Transverse colon (tissue), 4 donors: ENCODE results near the gene GCLC. TPM values are rescaled to one million over a fixed set of nuclear protein-coding genes. Genes with fewer than 3 reads are reported as not detected.

Experiments
- DNase-seq: peaks from one replicate; pipeline ENCODE4 v3.0.0-alpha.2; 2019
- H3K27ac ChIP-seq, 4 donors: fragments of 200-600 bp; sonication (generic); 2 replicates each; pipeline ENCODE4 v1.5.1; 2016 to 2018; ENCODE audit warnings: inconsistent platforms in 4 of 4
- H3K27me3 ChIP-seq: fragments of 200-600 bp; sonication (generic); 2 replicates; pipeline ENCODE4 v1.5.1; 2017; ENCODE audit warnings: inconsistent platforms
- H3K36me3 ChIP-seq, 4 donors: fragments of 200-600 bp; sonication (generic); 2 replicates each; pipeline ENCODE4 v1.5.1; 2017 to 2019; ENCODE audit warnings: inconsistent platforms in 4 of 4
- H3K4me1 ChIP-seq, 4 donors: fragments of 200-600 bp; sonication (generic); 2 replicates each; pipeline ENCODE4 v1.5.1; 2017 to 2020; ENCODE audit warnings: inconsistent platforms in 4 of 4
- H3K4me3 ChIP-seq, 4 donors: fragments of 200-600 bp; sonication (generic); 1 replicate in 1 of 4; 2 replicates in 3 of 4; pipeline versions ENCODE4 v1.5.1 to v1.6.1; 2017 to 2019; ENCODE audit warnings: inconsistent platforms in 4 of 4
- H3K9me3 ChIP-seq, 2 donors: fragments of 200-600 bp; sonication (generic); 2 replicates each; pipeline ENCODE4 v1.5.1; 2017 to 2019; ENCODE audit warnings: inconsistent platforms in 2 of 2
- EP300 ChIP-seq: sonication (generic); formaldehyde crosslinking; IDR thresholded peaks from one replicate; pipeline ENCODE4 v1.6.1; 2017; ENCODE audit warnings: antibody characterized with exemption, low read depth
- POLR2A ChIP-seq: fragments of 450-650 bp; IDR thresholded peaks from one replicate; pipeline ENCODE4 v1.6.1; 2016; ENCODE audit warnings: antibody characterized with exemption, mild to moderate bottlenecking, moderate library complexity
- POLR2AphosphoS5 ChIP-seq, 3 donors: sonication (generic); formaldehyde crosslinking; IDR thresholded peaks; one replicate each; pipeline ENCODE4 v1.6.1; 2016; ENCODE audit warnings: antibody characterized with exemption in 3 of 3
- whole genome bisulfite sequencing, 2 donors: methylation state at CpG; one replicate each; pipeline ENCODE4 v1.1.5; 2018; ENCODE audit warnings: low coverage in 1 of 2; 5-methylcytosine and 5-hydroxymethylcytosine counted together
- in situ Hi-C, 4 donors: fragments of 200-750 bp; cut with MboI; loops; one replicate each; pipeline versions ENCODE4 v1.15.0 to v1.15.1; 2017; ENCODE audit warnings: low sequenced_read_pairs in 3 of 4, low pct_ligation_motif_present in 1 of 4, low pct_unique_long_range_greater_than_20kb in 1 of 4
- intact Hi-C: fragments of 100-400 bp; cut with DNase I; formaldehyde crosslinking; loops from one replicate; pipeline ENCODE4 v1.15.1; 2023; ENCODE audit warnings: low total_unique reads
- total RNA-seq, 4 donors: library from RNA; depleted of rRNA; stranded (reverse); fragments of >200 nt; gene quantifications; one replicate each; pipeline ENCODE4 v1.1.0, GENCODE V29; 2016
- TF ChIP-seq, protein P1 (sequence below), 5 experiments: fragments of 200-600 bp in 3 of 5; fragments of 450-650 bp in 2 of 5; sonication (generic) in 3 of 5; IDR thresholded peaks; 1 replicate in 2 of 5; 2 replicates in 3 of 5; pipeline ENCODE4 v1.5.1; 2016 to 2017; ENCODE audit warnings: antibody characterized with exemption in 5 of 5, inconsistent platforms in 3 of 5, mild to moderate bottlenecking in 2 of 5, moderate library complexity in 1 of 5

GCLC gene
- total RNA-seq, 4 donors from 2014 or later: 35.2 to 146 (median 64.1) TPM

GRCh38 chr6:53512626-53513025 is 32.3 kb downstream of the GCLC start:
- Histone ChIP-seq H3K4me3 (no peak overlapping the region), H3K27me3 (no peaks in the 10 kb centered on the region), H3K36me3 (peaks cover 0 to 10% (median 4%) of the 10 kb centered on the region in 4 donors), H3K27ac (peak overlapping the region in 2 of 4 donors; percentile 37 to 51), H3K4me1 (peaks cover 7 to 27% (median 16%) of the 10 kb centered on the region in 4 donors), H3K9me3 (no peaks in the 10 kb centered on the region)
- in situ Hi-C loops (loop anchor here in 1 of 4 donors (25.0 kb wide), 1 partner anchor 450 kb away; no protein-coding TSS in a partner anchor), intact Hi-C loops (no loop called here)
- TF ChIP-seq POLR2A (no peak), EP300 (no peak), POLR2AphosphoS5 (IDR thresholded peaks at IDR 0.05) (no peak)
- TF ChIP-seq, protein P1, sequence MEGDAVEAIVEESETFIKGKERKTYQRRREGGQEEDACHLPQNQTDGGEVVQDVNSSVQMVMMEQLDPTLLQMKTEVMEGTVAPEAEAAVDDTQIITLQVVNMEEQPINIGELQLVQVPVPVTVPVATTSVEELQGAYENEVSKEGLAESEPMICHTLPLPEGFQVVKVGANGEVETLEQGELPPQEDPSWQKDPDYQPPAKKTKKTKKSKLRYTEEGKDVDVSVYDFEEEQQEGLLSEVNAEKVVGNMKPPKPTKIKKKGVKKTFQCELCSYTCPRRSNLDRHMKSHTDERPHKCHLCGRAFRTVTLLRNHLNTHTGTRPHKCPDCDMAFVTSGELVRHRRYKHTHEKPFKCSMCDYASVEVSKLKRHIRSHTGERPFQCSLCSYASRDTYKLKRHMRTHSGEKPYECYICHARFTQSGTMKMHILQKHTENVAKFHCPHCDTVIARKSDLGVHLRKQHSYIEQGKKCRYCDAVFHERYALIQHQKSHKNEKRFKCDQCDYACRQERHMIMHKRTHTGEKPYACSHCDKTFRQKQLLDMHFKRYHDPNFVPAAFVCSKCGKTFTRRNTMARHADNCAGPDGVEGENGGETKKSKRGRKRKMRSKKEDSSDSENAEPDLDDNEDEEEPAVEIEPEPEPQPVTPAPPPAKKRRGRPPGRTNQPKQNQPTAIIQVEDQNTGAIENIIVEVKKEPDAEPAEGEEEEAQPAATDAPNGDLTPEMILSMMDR (IDR thresholded peaks at IDR 0.05): no peak
- 32 to 35% methylated on average over 4 of the region's 4 CpGs for WGBS, 2 donors
- no peak for DNase-seq

DNA sequence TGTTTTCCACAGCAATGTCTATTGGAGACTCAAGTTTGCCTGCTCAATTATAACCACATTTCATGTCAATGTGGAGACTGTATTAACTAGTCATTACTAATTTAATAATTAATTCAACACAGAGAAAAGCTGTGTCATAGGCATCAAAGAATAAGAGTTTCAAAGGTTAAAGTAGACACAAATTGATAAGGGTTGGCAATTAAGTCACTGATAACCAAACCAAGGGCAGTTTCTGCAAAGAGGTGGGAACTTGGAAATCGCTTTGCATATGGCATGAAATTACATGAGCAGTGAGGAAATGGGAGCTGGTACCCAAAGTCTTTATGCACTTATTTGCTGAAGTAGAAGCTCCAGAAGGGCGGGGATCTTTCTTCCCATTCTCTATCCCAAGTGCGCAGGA is 34.2 kb downstream of the GCLC start:
- no peak for DNase-seq
- no peaks in the 10 kb centered on the region for H3K9me3 ChIP-seq
- H3K4me1 ChIP-seq: peaks cover 7 to 27% (median 16%) of the 10 kb centered on the region in 4 donors
- intact Hi-C loops: no loop called here
- no peaks in the 10 kb centered on the region for H3K27me3 ChIP-seq
- TF ChIP-seq, protein P1 (IDR thresholded peaks at IDR 0.05): no peak
- TF ChIP-seq POLR2A (no peak), POLR2AphosphoS5 (IDR thresholded peaks at IDR 0.05) (no peak), EP300 (no peak)
- no peak overlapping the region for H3K27ac ChIP-seq
- no peak overlapping the region for H3K4me3 ChIP-seq
- H3K36me3 ChIP-seq: peaks cover 0 to 23% (median 7%) of the 10 kb centered on the region in 4 donors
- 92 to 100% methylated on average over 1 to 3 of the region's 3 CpGs for WGBS, 2 donors
- in situ Hi-C loops: loop anchor here in 1 of 4 donors (25.0 kb wide), 1 partner anchor 452 kb away; no protein-coding TSS in a partner anchor

DNA sequence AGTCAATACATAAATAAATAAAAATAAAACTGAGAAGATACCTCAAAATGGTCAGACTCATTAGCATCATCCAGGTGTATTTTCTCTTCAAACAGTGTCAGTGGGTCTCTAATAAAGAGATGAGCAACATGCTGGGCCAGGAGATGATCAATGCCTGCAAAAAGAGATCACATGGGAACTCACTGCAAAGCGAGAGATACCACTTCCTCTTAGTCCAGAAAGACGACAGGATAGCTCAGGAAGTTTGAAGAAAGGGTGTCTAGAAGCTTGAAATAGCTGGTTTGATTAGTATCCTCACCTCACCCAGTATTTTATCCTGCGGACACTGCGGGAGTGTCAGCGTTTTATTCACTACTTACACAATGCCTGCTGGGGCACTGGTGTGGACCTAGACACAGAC is 38.0 kb downstream of the GCLC start:
- WGBS, 2 donors: 86 to 91% methylated on average over 5 of the region's 5 CpGs
- Histone ChIP-seq H3K9me3 (no peaks in the 10 kb centered on the region), H3K4me3 (no peak overlapping the region), H3K4me1 (no peaks in the 10 kb centered on the region), H3K27ac (no peak overlapping the region), H3K27me3 (no peaks in the 10 kb centered on the region), H3K36me3 (peaks cover 0 to 50% (median 9%) of the 10 kb centered on the region in 4 donors)
- TF ChIP-seq, protein P1 (IDR thresholded peaks at IDR 0.05): no peak
- intact Hi-C loops: loop anchor here (10.0 kb wide), 1 partner anchor 148 kb away; no protein-coding TSS in a partner anchor
- in situ Hi-C loops: loop anchor here in 2 of 4 donors (10.0 to 25.0 kb wide), 3 partner anchors 158 to 455 kb away; partner anchors contain the start of gene KLHL31 (in 1 of the 2)
- DNase-seq: no peak

DNA sequence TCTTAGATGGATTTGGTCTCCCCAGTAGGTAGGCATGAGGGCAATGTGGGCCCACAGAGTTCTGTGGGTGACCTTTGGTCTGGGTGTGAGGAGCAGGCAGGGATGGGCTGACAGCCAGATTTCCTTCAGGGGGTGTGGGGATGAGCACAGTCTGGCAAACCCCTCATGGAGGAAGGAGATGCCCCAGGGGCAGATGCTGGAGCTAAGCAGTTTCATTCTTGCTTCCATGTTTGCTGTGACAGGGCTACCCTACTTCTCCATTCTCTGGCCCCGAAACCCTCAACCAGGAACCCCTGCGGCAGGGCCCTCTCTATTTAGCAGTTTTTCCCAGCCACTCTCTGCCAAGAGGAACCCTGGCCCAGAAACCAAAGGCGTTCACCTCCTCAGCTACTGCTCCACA is 40.4 kb downstream of the GCLC start:
- no peak for DNase-seq
- intact Hi-C loops (loop anchor here (10.0 kb wide), 1 partner anchor 150 kb away; no protein-coding TSS in a partner anchor), in situ Hi-C loops (loop anchor here in 2 of 4 donors (10.0 to 25.0 kb wide), 3 partner anchors 160 to 458 kb away; partner anchors contain the start of gene KLHL31 (in 1 of the 2))
- TF ChIP-seq EP300 (no peak), POLR2A (no peak), POLR2AphosphoS5 (IDR thresholded peaks at IDR 0.05) (no peak)
- TF ChIP-seq, protein P1 (IDR thresholded peaks at IDR 0.05): no peak
- WGBS, 2 donors: 81 to 100% methylated on average over 1 to 3 of the region's 3 CpGs
- Histone ChIP-seq H3K36me3 (peaks cover 0 to 43% (median 9%) of the 10 kb centered on the region in 4 donors), H3K4me3 (no peak overlapping the region), H3K27me3 (no peaks in the 10 kb centered on the region), H3K27ac (no peak overlapping the region), H3K9me3 (no peaks in the 10 kb centered on the region), H3K4me1 (no peaks in the 10 kb centered on the region)
